NCI-H146 (cell line): ENCODE data around the gene ARHGEF28.

ENCODE experiments used
- DNase-seq: peaks from one replicate; lab custom pipeline; 2025; lab: John Stamatoyannopoulos, UW

Gene ARHGEF28

DNA sequence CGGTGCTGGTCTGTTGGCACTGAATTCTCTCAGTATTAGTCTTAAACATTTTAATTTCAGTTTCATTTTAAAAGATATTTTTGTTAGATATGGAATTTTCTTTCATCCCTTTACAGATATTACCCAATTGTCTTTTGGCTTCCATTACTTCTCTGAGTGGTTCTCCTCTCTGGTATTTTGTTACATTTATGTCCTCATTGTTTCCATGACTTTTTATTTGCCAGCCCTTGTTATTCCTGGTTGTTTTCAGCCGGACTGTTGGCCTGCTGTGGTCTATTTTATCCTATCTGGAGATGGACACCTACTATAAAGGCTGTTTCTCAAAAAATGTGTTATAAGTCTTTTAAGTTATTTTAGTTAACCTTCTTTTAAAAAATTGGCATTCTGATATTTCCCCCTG, 117.2 kb downstream of the ARHGEF28 start:
- DNase-seq: no peak

GRCh38 chr5:73745836-73746235, 119.8 kb downstream of the ARHGEF28 start:
- no peak for DNase-seq

GRCh38 chr5:73746608-73747007, 120.6 kb downstream of the ARHGEF28 start:
- DNase-seq: no peak

GRCh38 chr5:73747696-73748380, 121.8 kb downstream of the ARHGEF28 start:
- DNase-seq: no peak

GRCh38 chr5:73748510-73749400, 122.8 kb downstream of the ARHGEF28 start:
- no peak for DNase-seq

- no peak for DNase-seq
These were observed 123.7 kb downstream of the ARHGEF28 start for GRCh38 chr5:73749485-73750270.

DNA sequence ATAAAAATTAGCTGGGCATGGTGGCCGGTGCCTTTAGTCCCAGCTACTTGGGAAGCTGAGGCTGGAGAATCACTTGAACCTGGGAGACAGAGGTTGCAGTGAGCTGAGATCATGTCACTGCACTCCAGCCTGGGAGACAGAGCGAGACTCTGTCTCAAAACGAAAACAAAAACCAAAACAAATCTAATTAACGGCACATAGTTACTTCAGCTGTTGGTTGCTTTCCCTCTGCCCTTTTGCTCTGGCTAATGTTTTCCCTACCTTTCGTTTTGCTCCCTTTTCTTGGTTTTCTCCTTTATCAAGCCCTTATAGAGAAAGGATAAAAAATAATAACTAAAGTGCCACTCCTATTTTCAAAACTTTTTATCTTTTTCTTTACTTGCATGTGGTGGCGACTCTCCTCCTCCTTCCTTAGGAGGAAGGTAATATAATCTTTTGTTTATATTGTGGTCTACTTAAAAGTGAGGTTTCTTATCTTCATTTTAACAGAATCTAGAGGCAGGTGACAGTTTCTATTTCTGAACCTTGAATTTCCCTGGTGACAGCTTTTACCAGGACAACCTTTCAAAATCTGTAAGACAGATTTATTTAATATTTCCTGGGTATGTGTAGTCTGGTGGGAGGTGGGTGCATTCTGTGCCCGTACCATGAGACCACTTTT, 125.4 kb downstream of the ARHGEF28 start:
- DNase-seq: no peak

DNA sequence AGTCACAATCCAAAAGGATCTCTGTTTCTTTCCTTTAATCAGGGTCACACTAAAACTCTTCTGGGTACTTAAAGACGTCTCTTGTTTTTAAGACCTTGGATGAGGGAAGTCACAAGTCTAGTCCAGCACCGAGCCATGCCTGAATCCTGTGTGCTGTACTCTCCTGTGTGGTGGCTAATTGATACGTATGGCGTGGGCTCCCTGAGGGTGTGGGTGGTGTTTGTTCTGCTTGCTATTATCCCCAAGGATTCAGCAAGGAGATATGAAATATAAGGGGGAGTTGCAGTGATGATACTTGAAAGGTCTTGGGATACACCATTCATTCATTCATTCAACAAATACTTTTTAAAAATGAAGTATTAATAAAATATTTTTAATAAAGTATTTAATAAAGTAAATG, 128.3 kb downstream of the ARHGEF28 start:
- DNase-seq: no peak

GRCh38 chr5:73757416-73757815, 131.4 kb downstream of the ARHGEF28 start:
- no peak for DNase-seq

- no peak for DNase-seq
These were observed 133.8 kb downstream of the ARHGEF28 start for GRCh38 chr5:73759771-73760170.

DNA sequence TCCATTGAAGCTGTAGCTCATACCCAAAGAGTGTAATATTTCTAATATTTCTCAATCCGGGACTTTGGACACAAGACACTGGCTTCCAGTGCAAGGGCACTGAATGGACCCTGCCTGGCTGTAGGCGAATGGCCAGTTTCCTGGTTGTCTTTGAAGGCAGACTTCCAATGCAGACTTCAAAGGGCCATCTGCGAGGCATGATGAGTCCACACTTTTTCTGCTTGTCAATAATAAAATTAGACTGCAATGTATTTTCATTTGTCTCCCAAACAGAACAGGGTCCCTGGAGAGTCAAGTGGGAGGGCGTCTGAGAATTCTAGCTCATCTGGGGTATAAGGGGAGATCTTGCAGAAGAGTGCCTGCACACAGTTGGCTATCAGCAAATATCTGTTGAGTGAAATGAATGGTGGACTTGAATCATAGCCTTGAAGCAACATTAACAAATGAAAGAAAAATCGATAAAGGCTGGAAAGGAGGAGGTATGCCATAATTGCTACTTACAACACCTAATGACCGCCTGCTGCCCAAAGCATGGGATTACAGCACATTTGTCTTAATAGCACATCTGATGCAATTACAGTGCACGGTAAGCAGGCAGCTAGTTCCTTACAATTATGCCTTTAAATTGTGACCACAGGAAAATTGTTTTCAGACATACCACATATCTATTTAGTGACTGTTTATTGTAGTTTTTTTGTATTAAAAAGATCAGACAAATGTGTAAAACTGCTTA, 137.5 kb downstream of the ARHGEF28 start:
- DNase-seq: peak; percentile 97

GRCh38 chr5:73764586-73764985, 138.6 kb downstream of the ARHGEF28 start:
- DNase-seq: no peak

DNA sequence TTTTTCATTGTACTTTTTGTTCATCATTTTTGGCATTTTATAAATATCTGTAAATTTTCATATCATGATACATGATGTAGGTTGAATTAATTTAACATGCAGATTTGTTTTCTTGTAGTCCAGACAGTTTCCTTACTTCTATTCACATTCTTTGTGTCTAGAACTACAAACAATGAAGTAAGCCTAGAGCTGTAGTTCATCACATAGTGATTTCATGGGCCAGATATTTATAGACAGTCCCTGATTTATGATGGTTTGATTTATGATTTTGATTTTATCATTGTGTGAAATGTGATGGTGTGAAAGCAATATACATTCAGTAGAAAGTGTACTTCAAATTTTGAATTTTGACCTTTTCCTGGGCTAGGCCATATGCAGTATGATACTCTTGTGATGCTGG, 139.0 kb downstream of the ARHGEF28 start:
- no peak for DNase-seq

DNA sequence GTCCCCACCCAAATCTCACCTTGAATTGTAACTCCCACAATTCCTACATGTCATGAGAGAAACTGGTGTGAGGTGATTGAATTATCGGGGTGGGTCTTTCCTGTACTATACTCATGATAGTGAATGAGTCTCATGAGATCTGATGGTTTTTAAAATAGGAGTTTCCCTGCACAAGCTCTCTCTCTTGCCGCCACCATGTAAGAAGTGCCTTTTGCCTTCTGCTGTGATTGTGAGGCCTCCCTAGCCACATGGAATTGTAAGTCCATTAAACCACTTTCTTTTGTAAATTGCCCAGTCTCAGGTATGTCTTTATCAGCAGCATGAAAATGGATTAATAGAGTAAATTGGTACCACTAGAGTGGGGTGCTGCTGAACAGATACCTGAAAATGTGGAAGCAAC, 140.9 kb downstream of the ARHGEF28 start:
- no peak for DNase-seq

- no peak for DNase-seq
These were observed 144.4 kb downstream of the ARHGEF28 start for GRCh38 chr5:73770172-73771025.

DNA sequence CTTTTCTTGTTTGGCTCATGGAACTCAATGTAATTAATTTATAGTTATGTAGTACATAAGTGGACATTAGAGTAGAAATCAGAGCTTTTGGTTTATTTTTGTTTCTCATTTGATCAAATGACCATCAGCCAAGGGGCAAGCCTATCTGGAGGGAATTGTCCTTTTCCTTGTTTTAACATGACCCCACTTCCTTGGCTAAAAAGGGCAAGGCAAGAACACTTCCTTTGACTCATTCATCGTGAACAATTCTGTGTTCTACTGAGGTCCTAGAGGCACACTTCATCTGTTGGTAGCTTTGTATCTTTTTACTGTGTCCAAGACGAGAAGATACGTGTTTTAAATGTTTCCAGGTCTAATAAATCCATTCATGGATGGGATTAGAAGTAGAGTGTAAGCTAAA, 148.9 kb downstream of the ARHGEF28 start:
- DNase-seq: no peak

- no peak for DNase-seq
These were observed 150.4 kb downstream of the ARHGEF28 start for GRCh38 chr5:73776405-73776804.

DNA sequence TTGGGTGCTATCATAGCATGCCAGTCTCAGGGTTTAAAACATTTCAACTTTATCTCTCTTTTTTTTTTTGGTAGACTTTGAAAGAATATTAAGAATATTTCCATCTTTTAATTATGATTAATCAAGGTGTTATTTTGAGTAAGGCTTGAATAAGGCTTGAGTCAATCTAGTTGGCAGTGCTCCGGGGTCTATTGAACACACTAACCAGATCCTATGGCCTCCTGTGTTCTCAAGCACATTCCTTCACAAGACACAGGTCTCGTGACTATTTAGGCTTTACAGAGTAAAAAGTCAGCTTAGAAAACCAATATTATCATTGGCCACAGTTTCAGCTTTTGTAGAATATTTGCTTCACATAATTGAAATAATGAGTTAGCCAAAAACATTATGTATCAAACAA, 151.2 kb downstream of the ARHGEF28 start:
- DNase-seq: no peak

DNA sequence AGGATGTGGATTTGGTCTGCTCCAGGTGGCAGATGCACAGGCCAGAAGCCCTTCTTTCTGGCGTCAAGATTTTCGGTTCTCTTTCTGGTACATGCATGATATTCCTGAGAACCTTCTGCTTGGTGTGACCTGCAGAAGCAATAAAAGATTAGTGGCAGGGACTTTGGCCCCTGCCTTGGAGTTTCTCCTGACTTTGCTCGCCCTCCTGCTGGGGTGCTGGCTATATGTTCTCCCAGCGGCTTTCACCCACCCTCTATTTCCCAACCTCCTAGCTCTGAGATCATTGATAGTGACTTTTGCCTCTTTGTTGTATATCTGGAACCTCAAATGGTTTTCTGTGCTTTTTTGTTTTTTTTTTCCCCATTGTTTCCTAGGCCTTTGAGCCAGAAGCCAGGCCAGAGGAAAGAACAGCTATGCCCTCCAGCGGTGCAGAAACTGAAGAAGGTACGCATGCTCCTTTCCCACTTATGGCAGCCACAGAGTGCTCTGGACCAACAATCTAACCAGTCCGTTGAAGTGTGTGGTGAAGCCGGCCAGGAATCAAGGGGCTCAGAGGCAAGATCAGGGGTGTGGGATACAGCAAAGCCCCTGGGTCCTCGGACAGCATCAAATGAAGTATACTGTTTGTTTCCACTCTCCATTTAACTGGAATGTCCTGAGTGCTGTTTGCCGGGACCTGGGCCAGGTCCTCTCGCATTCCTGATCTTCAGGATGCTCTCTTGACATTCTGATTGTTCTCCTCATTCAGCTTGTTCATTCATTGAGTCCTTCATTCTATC, 154.5 kb downstream of the ARHGEF28 start:
- no peak for DNase-seq
